Forelimb muscle (tissue), 1 donor: ENCODE results near the gene PTPRR. TPM values are rescaled to one million over a fixed set of nuclear protein-coding genes. Genes with fewer than 3 reads are reported as not detected.

Source experiments
- DNase-seq: peaks from one replicate; pipeline ENCODE4 v3.0.0-alpha.2; 2013; ENCODE audit warnings: low read depth
- polyA plus RNA-seq: library from polyadenylated mRNA; unstranded; fragments of 120-200 nt; gene quantifications from one replicate; pipeline ENCODE4 v1.2.1, GENCODE V29; 2013; ENCODE audit not compliant: insufficient read length

Gene PTPRR
- polyA plus RNA-seq, 1 donor, result 0.67 TPM

GRCh38 chr12:70695361-70696023, 225.0 kb downstream of the PTPRR start:
- no peak for DNase-seq

DNA sequence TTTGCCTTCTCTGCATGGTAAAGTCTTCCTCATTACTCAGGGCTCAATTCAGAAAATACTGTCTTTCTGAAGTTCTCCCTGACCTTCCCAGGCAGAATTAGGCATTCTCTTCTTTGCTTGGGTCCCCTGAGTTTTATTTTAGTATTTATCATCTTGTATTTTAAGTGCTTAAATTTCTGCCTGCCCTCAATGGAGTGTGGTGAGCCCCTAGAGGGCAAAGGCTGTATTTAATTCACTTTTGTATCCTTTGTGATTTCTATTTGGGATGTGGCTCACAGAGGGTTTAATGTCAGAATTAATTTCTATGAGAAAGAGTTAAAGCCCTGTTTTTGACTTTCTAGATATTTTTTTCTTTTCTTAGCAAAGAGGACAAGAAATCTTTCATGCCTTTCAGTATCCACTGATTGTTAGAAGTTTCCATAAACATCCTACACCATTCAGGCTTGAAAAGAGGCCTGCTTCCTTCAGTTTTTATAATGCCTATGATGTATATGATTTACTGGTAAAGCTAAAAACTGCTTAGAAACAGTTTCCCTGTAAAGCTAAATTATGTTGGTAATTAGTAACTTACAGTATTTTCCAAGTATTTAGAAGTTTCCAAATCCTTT, 227.8 kb downstream of the PTPRR start:
- no peak for DNase-seq

DNA sequence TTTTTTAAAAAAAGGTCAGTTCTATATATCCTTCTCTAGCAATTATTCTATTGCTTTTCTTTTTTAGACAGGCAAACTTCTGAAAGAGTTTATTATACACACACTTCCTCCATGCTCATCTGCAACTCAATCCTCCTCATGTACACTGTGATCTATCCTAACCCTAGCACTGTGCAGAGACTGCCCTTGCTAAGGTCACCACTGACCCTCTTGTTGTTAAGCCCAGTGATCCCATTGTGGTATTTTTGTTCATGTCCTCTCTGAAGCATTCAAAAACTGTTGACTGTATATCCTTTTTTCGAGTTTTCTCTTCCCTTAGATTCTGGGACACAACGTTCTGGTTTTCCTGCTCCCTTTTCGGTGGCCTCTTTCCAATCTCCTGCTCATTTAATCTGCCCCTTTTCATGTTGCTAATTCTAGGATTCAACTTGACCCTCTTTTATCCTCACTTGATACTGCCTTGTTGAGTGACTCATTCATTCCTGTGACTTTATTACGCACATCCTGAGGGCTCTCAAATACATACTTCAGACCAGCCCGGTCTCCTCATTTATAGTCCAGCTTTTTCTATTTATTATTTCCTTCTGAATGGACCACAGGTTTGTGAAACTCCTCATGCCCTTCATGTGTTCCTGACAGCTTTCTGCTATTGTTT, 229.4 kb downstream of the PTPRR start:
- DNase-seq, result no peak

DNA sequence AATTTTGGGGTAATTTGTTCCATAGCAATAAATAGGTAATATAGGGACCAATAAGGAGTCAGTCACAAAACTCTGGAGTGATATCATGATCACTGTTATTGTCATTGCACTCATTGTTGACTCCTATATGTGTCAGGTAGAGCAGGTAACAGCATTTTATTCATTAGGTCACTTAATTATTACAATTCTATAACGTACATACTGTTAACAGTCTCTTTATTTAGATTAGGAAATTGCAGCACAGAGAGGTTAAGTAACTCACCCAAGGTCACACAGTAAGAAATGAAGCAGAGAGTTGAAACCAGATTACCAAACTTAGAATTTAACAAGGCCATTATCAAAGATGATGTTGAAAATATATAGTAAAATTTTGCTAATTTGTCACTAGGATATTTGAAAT, 233.6 kb downstream of the PTPRR start:
- no peak for DNase-seq

DNA sequence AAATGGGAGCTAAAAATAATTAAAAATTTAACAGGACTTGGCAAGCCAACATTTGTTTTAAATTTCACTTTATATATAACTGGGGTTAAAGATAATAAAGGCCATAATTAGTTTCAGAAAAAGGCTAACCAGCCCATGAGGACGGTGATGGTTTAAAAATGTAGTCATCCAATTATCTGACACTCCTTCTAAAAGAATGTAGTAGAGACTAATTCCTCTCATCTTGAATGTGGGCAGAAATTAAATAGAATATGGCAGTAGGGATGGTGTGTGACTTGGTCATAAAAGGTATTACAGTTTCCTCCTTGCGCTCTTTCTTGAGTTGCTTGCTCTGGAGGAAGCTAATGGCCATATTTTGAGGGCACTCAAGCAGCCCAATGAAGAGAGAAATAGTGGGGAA, 234.2 kb downstream of the PTPRR start:
- DNase-seq, result no peak

- DNase-seq, result no peak
Measured at GRCh38 chr12:70683976-70684375, 236.6 kb downstream of the PTPRR start.

DNA sequence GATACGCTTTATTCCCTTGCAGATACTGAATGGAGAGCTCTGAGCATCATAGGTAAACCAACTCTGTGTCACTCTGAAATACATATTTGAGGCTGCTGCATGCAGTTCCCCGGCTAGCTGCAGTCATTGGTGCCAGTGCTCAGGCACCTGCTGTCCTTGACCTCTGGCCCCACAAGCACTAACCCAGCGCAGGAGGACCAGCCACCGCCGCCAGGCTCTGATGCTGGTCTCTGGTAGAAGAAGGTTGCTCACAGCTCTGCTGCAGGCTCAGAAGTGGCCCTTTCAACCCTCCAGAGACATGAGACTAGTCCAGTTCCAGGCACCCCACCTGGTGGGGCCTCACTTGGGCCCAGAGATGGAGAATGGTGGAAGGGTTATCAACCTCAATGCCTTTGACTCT, 248.8 kb downstream of the PTPRR start:
- no peak for DNase-seq

GRCh38 chr12:70670948-70671347, 249.6 kb downstream of the PTPRR start:
- DNase-seq, result no peak

DNA sequence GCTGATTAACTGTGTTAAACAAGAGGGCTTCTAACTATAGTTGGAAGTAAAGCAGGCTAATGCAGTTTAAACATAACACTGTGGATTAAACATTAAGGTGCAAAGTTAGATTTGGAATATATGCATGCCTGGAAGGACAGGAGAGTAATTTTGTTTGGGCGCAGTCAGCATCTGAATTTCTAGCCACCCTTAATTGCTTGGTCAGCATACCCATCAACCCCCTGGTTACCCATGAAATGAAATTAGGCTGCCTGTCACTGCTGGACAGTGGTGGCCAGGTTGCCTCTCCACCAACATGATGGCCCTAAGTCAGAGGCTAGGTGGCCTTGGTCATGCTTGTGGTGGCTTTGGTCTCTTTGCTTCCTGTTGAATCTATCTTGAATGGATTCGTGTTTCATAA, 253.3 kb downstream of the PTPRR start:
- DNase-seq, result no peak

GRCh38 chr12:70666364-70666763, 254.2 kb downstream of the PTPRR start:
- DNase-seq, result no peak

DNA sequence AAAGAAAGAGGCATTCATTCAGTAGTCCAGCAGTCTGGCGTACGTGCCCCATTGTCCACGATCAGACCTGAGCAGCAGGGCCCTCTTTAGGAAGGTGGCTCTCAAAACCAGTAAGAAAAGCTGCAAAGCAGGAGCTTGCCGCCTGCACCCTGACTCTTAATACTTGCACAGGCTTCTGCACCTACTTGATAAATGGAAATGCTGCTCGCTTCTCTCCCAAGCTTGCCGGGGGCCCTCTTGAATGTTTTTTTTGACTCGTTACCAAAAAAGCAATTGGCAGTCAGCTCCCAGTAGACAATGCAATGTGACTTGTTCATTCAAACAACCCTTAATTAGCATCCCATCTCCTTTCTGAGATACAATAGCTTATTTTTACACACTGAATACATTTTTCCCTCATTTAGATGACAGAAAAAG, 256.1 kb downstream of the PTPRR start:
- no peak for DNase-seq

GRCh38 chr12:70663838-70664237, 256.7 kb downstream of the PTPRR start:
- DNase-seq, result no peak

GRCh38 chr12:70661466-70662161, 258.9 kb downstream of the PTPRR start:
- no peak for DNase-seq

DNA sequence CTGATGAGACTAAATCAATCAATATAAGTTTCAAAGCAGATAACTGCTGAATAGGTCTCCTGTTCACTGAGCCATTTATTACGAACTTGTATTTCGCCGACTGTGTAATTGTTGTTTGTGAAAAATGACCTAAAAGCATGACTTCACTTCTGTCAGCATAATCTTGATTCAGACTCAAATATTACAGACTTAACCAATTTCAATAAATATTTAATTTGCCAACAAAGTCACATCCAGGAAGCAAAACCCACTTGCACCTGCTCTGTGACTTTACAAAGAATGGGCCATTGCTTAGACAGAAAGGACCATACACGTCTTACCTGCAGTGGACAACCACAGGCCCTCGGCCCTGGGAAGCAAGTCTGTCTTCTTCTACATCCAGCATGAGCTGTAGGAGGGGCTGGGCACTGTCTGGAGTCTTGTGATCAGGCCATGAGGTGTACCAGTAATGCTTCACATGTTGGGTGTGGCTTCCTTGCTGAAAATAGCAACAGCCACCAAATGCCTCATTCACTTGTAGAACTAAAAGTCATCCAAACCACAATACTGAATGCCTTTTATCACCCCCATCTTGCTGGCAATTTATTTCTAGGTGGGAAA, 259.8 kb downstream of the PTPRR start:
- no peak for DNase-seq

DNA sequence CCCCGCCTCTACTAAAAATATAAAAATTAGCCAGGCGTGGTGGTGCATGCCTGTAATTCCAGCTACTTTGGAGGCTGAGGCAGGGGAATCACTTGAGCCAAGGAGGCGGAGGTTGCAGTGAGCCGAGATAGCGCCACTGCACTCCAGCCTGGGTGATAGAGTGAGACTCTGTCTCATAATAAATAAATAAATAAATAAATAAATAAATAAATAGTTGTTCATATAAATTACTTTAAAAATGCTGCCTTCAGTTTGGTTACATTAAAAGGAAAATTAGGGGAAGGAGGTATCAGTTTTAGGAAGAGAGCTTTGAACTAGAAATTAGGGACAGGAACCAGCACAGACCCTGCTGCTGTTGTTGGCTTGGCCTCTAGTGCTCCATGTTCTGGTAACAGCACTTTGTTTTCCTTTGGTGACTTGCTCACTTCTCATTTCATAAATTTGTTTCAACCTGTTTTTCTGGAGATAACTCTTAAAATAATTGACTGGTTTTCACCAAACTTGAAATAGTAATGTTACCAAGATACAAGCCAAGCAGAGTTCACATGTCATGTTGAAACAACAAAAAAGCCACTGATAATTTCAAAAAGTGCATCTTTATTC, 260.4 kb downstream of the PTPRR start:
- no peak for DNase-seq

DNA sequence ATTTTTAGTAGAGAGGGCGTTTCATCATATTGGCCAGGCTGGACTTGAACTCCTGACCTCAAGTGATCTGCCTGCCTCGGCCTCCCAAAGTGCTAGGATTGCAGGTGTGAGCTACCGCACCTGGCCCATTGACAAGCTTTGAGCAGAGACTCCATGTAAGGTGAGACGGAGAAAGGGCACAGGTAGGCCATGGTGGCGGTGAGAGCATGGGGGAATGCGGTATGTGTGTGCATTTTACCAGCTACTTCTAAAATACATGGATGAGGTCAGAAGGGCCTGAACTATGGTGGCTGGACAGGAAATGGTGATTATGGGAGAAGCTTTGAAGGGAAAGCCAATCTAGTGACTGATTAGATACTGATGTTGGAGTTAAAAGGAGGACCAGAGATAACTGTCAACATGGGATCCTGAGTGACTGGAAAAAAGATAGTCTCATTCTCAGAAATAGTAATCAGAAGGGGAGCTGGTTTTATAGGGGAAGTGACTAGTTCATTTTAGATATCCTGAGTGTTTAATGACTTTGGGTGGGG, 261.4 kb downstream of the PTPRR start:
- no peak for DNase-seq

GRCh38 chr12:70657616-70658286, 262.8 kb downstream of the PTPRR start:
- DNase-seq, result no peak

- no peak for DNase-seq
Measured at GRCh38 chr12:70652451-70652850, 268.1 kb downstream of the PTPRR start.

DNA sequence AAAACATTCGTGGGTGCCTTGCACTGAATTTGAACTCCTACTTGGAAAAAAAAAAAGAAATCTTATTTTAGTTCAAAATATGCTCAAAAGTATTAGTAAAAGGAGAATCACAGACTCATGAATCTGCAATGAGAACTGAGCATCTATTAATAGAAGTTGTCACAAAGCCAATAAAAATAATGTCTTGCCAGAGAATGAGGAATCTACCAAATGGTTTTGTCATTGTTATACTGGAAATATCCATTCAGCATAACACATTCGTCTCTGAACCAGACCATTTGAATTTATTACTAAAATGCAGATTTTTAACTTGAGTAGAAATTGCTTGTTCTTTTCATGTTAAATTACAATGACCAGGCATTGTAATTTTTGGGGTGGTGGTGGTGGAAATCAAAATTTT, 271.7 kb downstream of the PTPRR start:
- no peak for DNase-seq

- no peak for DNase-seq
Measured at GRCh38 chr12:70648191-70648590, 272.3 kb downstream of the PTPRR start.

DNA sequence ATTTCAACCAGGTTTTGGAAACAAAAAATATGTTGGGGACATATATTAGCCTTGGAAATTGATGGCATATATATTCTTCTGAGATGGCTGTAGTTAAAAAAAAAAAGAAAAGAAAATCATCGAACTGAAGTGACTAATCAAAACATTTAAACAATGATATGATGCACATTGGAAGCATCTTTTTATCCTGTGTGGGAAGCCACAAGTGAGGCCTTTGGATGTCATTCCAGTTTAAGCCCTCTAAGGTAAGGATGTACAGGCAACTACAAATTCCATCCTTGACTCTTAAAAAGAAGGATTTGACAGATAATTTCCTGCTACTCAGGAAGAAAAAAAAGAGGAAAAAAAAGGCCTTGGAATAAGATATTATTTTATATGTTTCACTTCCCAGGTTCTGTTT, 273.7 kb downstream of the PTPRR start:
- no peak for DNase-seq
